Measurements from ENCODE around the gene GALNT9.

- no peak for TF ChIP-seq POLR2A (IDR thresholded peaks at IDR 0.05)
- no peak for TF ChIP-seq CTCF (IDR thresholded peaks at IDR 0.05)
Measured at GRCh38 chr12:132245521-132246101, 83.8 kb downstream of the GALNT9 start.
